Naive thymus-derived CD8-positive, alpha-beta T cell (primary cell): Measurements from ENCODE around the gene MRPS35. TPM values are rescaled to one million over a fixed set of nuclear protein-coding genes. Genes with fewer than 3 reads are reported as not detected.

Experiments used
- ATAC-seq, 2 donors: fragments of 150-1000 bp; cut with Tn5 transposase in 1 of 2; sonication (Bioruptor Pico), chemical (Tn5 transposase) in 1 of 2; 1 replicate in 1 of 2; 2 replicates in 1 of 2; pipeline ENCODE4 v1.10.0; 2021; ENCODE audit warnings: mild to moderate bottlenecking in 2 of 2, moderate library complexity in 2 of 2
- POLR2A ChIA-PET: fragments of 350-600 bp; sonication (Branson Sonifier 250); formaldehyde crosslinking; loops from one replicate; lab custom pipeline; 2021; ENCODE audit warnings: antibody characterized with exemption; lab: Charles Lee
- DNase-seq, 10 donors: peaks; one replicate each; pipeline versions ENCODE4 v3.0.0 to v3.0.0-alpha.2; 2020 to 2022
- H3K27ac Mint-ChIP-seq, 10 donors: one replicate each; pipeline ENCODE4 v1.8.0; 2020 to 2022; ENCODE audit warnings: mild to moderate bottlenecking in 10 of 10, mixed read lengths in 10 of 10, moderate library complexity in 4 of 10, inconsistent platforms in 1 of 10
- H3K27me3 Mint-ChIP-seq, 5 donors: one replicate each; pipeline ENCODE4 v1.8.0; 2021 to 2022; ENCODE audit warnings: mixed read lengths in 5 of 5
- H3K36me3 Mint-ChIP-seq, 3 donors: one replicate each; pipeline ENCODE4 v1.8.0; 2020 to 2022; ENCODE audit warnings: mixed read lengths in 3 of 3, mild to moderate bottlenecking in 2 of 3, inconsistent platforms in 1 of 3
- H3K4me1 Mint-ChIP-seq, 4 donors: one replicate each; pipeline ENCODE4 v1.8.0; 2021 to 2022; ENCODE audit warnings: mixed read lengths in 4 of 4
- H3K4me3 Mint-ChIP-seq, 10 donors: one replicate each; pipeline ENCODE4 v1.8.0; 2020 to 2022; ENCODE audit warnings: mild to moderate bottlenecking in 10 of 10, mixed read lengths in 10 of 10, moderate library complexity in 6 of 10, inconsistent platforms in 1 of 10
- H3K9me3 Mint-ChIP-seq, 9 donors: one replicate each; pipeline ENCODE4 v1.8.0; 2020 to 2022; ENCODE audit warnings: mixed read lengths in 9 of 9, mild to moderate bottlenecking in 3 of 9, inconsistent platforms in 1 of 9, moderate library complexity in 1 of 9
- polyA plus RNA-seq, 3 donors: library from polyadenylated mRNA; unstranded; fragments of 300-500 nt; fragmentation: Illumina TruSeq; gene quantifications; one replicate each; pipeline ENCODE4 v1.2.3, GENCODE V29; 2021
- total RNA-seq, 8 experiments: library from RNA in 2 of 8; stranded (reverse) in 2 of 8; gene quantifications; one replicate each; pipeline ENCODE4 v1.2.3 and lab custom pipeline; 2021 to 2026

MRPS35 gene
- total and polyA plus RNA-seq, 5 experiments from 2014 or later: 26.6 to 74.4 (median 57.7) TPM

DNA sequence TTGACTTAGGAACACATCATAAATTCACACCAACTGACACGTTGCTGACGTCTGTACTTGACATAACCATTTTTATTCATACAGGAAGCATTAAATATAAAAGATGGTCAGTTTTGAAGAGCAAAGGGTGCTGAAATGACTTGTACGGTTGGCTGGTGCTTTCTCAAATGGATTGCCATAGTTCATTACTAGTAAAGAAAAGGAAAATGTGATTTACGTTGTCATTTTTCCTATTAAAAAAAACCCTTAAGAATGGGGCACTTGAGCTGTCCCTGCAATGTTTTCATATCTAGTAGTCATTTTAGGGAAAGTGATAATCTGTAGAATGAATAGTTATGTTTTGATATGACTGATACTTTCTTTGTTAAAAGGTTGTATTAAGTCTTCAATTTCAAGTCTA, 91.9 kb downstream of the MRPS35 start:
- POLR2A ChIA-PET: no interaction called here
- peaks cover 18 to 54% (median 36%) of the 10 kb centered on the region in 4 donors for H3K4me1 Mint-ChIP-seq
- H3K9me3 Mint-ChIP-seq: no peaks in the 10 kb centered on the region
- peaks cover 0 to 16% (median 7%) of the 10 kb centered on the region in 3 donors for H3K36me3 Mint-ChIP-seq
- DNase-seq (no peak), ATAC-seq (no peak)
- no peak overlapping the region for H3K4me3 Mint-ChIP-seq
- H3K27me3 Mint-ChIP-seq: peaks cover 0 to 5% (median 0%) of the 10 kb centered on the region in 5 donors
- peak overlapping the region in 4 of 10 donors; percentile 13 to 90 (median 76) for H3K27ac Mint-ChIP-seq

GRCh38 chr12:27802936-27803335, 92.3 kb downstream of the MRPS35 start:
- DNase-seq (no peak), ATAC-seq (no peak)
- Mint-ChIP-seq H3K36me3 (peaks cover 0 to 12% (median 3%) of the 10 kb centered on the region in 3 donors), H3K4me3 (no peak overlapping the region), H3K9me3 (no peaks in the 10 kb centered on the region), H3K27me3 (peaks cover 0 to 6% (median 3%) of the 10 kb centered on the region in 5 donors), H3K27ac (peak overlapping the region in 5 of 10 donors; percentile 31 to 90 (median 64)), H3K4me1 (peaks cover 20 to 58% (median 40%) of the 10 kb centered on the region in 4 donors)
- POLR2A ChIA-PET: no interaction called here

DNA sequence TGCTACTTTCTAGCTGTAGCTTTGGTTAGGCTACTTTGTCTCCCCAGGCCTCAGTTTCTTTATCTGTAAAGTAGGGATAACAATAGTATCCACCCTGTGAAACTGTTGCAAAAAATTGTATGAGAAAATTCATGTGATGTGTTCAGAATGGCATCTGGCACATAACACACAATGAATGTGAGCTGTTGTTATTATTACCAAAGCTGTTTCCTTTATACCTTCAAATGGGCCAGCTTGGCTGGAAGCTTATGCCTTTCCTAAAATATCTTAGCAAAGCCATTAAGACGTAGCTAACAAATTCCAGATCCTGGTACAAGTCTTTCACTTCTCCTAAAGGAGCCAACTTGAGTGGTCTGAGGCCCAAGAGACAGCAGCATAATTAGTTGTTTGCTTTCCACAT, 94.6 kb downstream of the MRPS35 start:
- H3K27me3 Mint-ChIP-seq: peaks cover 0 to 11% (median 4%) of the 10 kb centered on the region in 5 donors
- peaks cover 18 to 56% (median 40%) of the 10 kb centered on the region in 4 donors for H3K4me1 Mint-ChIP-seq
- H3K27ac Mint-ChIP-seq: peak overlapping the region in 1 of 10 donors; percentile 17
- no peaks in the 10 kb centered on the region for H3K36me3 Mint-ChIP-seq
- no peak overlapping the region for H3K4me3 Mint-ChIP-seq
- H3K9me3 Mint-ChIP-seq: no peaks in the 10 kb centered on the region
- POLR2A ChIA-PET: interaction anchor here (2.2 kb wide), 1 partner anchor 25 kb away, joined by 7 read pairs; the partner anchor contains the start of genes KLHL42 and MANSC4
- ATAC-seq: no peak
- DNase-seq: no peak

Other genes starting within 250 kb of the MRPS35 start
- 1 to 10 TPM; 7.8 to 9.2 TPM for gene PPFIBP1, start 186.6 kb upstream of the MRPS35 start, total RNA-seq
- 1 to 10 TPM; 3.8 to 4.1 (median 4.0) TPM for gene PPFIBP1, start 186.6 kb upstream of the MRPS35 start, polyA plus RNA-seq
- gene REP15, start 14.4 kb upstream of the MRPS35 start, total RNA-seq: not detected
- gene REP15, start 14.4 kb upstream of the MRPS35 start, polyA plus RNA-seq: not detected
- gene KLHL42, start 69.4 kb downstream of the MRPS35 start, total RNA-seq: 10 to 100 TPM; 20.9 to 25.7 TPM
- 10 to 100 TPM in 2 of 3 donors, 1 to 10 TPM in 1; 8.5 to 11.3 (median 11.0) TPM for gene KLHL42, start 69.4 kb downstream of the MRPS35 start, polyA plus RNA-seq
- not detected for gene MANSC4, start 69.4 kb downstream of the MRPS35 start, total RNA-seq
- not detected for gene MANSC4, start 69.4 kb downstream of the MRPS35 start, polyA plus RNA-seq